Effector memory CD8-positive, alpha-beta T cell (primary cell): Measurements from ENCODE around the gene DNAJC21.

ENCODE experiments used
- ATAC-seq: fragments of 150-1000 bp; cut with Tn5 transposase; replicated peaks from 2 replicates; pipeline ENCODE4 v1.10.0; 2021; ENCODE audit warnings: mild to moderate bottlenecking, moderate library complexity
- DNase-seq, 3 experiments: peaks; one replicate each; pipeline ENCODE4 v3.0.0; 2021
- H3K27ac Mint-ChIP-seq, 2 donors: one replicate each; pipeline ENCODE4 v1.8.0; 2022; ENCODE audit warnings: mild to moderate bottlenecking in 2 of 2, mixed read lengths in 2 of 2, moderate library complexity in 2 of 2
- H3K27me3 Mint-ChIP-seq, 2 donors: one replicate each; pipeline ENCODE4 v1.8.0; 2022; ENCODE audit warnings: mixed read lengths in 2 of 2
- H3K36me3 Mint-ChIP-seq: one replicate; pipeline ENCODE4 v1.8.0; 2022; ENCODE audit warnings: mild to moderate bottlenecking, moderate library complexity, mixed read lengths; ENCODE audit not compliant: insufficient read depth
- H3K4me1 Mint-ChIP-seq, 2 donors: one replicate each; pipeline ENCODE4 v1.8.0; 2022; ENCODE audit warnings: low read depth in 2 of 2, mixed read lengths in 2 of 2
- H3K4me3 Mint-ChIP-seq, 2 donors: one replicate each; pipeline ENCODE4 v1.8.0; 2022; ENCODE audit warnings: mild to moderate bottlenecking in 2 of 2, mixed read lengths in 2 of 2, moderate library complexity in 2 of 2
- H3K9me3 Mint-ChIP-seq, 2 donors: one replicate each; pipeline ENCODE4 v1.8.0; 2022; ENCODE audit warnings: mixed read lengths in 2 of 2
- total RNA-seq, 9 experiments: gene quantifications; one replicate each; lab custom pipeline; 2026; lab: John Stamatoyannopoulos, UW

The DNAJC21 gene
- total RNA-seq = 86.0 to 121 (median 113) reads per million in 9 experiments

GRCh38 chr5:34929134-34929719 is at the start of gene DNAJC21:
TSS of gene DNAJC21 (plus strand) at chr5:34929559. CDS start at chr5:34929820, 261 bp downstream.
- DNase-seq (peak; percentile 96 to 98 (median 97)), ATAC-seq (peak; percentile 80)
- Mint-ChIP-seq H3K4me1 (peaks cover 24 to 34% of the 10 kb centered on the region in 2 donors), H3K4me3 (peak within 1 kb of the TSS; percentile 98 to 99), H3K27ac (peak within 1 kb of the TSS; percentile 95 to 96), H3K36me3 (peaks cover 40% of the 10 kb centered on the region), H3K9me3 (no peaks in the 10 kb centered on the region), H3K27me3 (no peaks in the 10 kb centered on the region)

- H3K27me3 Mint-ChIP-seq = peaks cover 39 to 44% of the 10 kb centered on the region in 2 donors
- H3K27ac Mint-ChIP-seq = no peak overlapping the region
- H3K36me3 Mint-ChIP-seq = no peaks in the 10 kb centered on the region
- no peak for DNase-seq
- H3K4me1 Mint-ChIP-seq = no peaks in the 10 kb centered on the region
- ATAC-seq = no peak
- H3K4me3 Mint-ChIP-seq = no peak overlapping the region
- no peaks in the 10 kb centered on the region for H3K9me3 Mint-ChIP-seq
These were observed 48.1 kb upstream of the DNAJC21 start for GRCh38 chr5:34881246-34881645.

- Mint-ChIP-seq H3K4me1 (no peaks in the 10 kb centered on the region), H3K36me3 (no peaks in the 10 kb centered on the region), H3K9me3 (no peaks in the 10 kb centered on the region), H3K27ac (no peak overlapping the region), H3K27me3 (peaks cover 44 to 52% of the 10 kb centered on the region in 2 donors), H3K4me3 (no peak overlapping the region)
- ATAC-seq (no peak), DNase-seq (no peak)
These were observed 42.8 kb upstream of the DNAJC21 start for GRCh38 chr5:34886392-34887119.

- H3K27me3 Mint-ChIP-seq = peaks cover 16 to 29% of the 10 kb centered on the region in 2 donors
- H3K36me3 Mint-ChIP-seq = no peaks in the 10 kb centered on the region
- DNase-seq (no peak), ATAC-seq (no peak)
- no peak overlapping the region for H3K4me3 Mint-ChIP-seq
- no peaks in the 10 kb centered on the region for H3K9me3 Mint-ChIP-seq
- H3K27ac Mint-ChIP-seq = no peak overlapping the region
- H3K4me1 Mint-ChIP-seq = no peaks in the 10 kb centered on the region
These were observed 40.0 kb upstream of the DNAJC21 start for GRCh38 chr5:34889394-34889793.

- no peak for ATAC-seq
- Mint-ChIP-seq H3K4me3 (no peak overlapping the region), H3K9me3 (no peaks in the 10 kb centered on the region)
These were observed 37.4 kb upstream of the DNAJC21 start for GRCh38 chr5:34891981-34892380.

GRCh38 chr5:34892414-34892813 is 36.9 kb upstream of the DNAJC21 start:
- Mint-ChIP-seq H3K9me3 (no peaks in the 10 kb centered on the region), H3K27ac (peak overlapping the region in 1 of 2 donors; percentile 47), H3K4me3 (no peak overlapping the region), H3K27me3 (peaks cover 2 to 3% of the 10 kb centered on the region in 2 donors), H3K36me3 (no peaks in the 10 kb centered on the region), H3K4me1 (no peaks in the 10 kb centered on the region)
- ATAC-seq (no peak), DNase-seq (no peak)

More at GRCh38 chr5:34891981-34892380, 37.4 kb upstream of the DNAJC21 start:
- Mint-ChIP-seq H3K4me1 (no peaks in the 10 kb centered on the region), H3K27ac (peak overlapping the region in 1 of 2 donors; percentile 47), H3K27me3 (peaks cover 6 to 8% of the 10 kb centered on the region in 2 donors), H3K36me3 (no peaks in the 10 kb centered on the region)
- DNase-seq = no peak

- H3K9me3 Mint-ChIP-seq = no peaks in the 10 kb centered on the region
- no peaks in the 10 kb centered on the region for H3K4me1 Mint-ChIP-seq
- H3K27me3 Mint-ChIP-seq = no peaks in the 10 kb centered on the region
- no peak overlapping the region for H3K27ac Mint-ChIP-seq
- H3K36me3 Mint-ChIP-seq = no peaks in the 10 kb centered on the region
- DNase-seq = no peak
- ATAC-seq = no peak
- H3K4me3 Mint-ChIP-seq = no peak overlapping the region
These were observed 34.6 kb upstream of the DNAJC21 start for GRCh38 chr5:34894716-34895115.

- Mint-ChIP-seq H3K9me3 (no peaks in the 10 kb centered on the region), H3K36me3 (no peaks in the 10 kb centered on the region), H3K27me3 (no peaks in the 10 kb centered on the region), H3K4me3 (no peak overlapping the region), H3K27ac (peak overlapping the region in 1 of 2 donors; percentile 25), H3K4me1 (no peaks in the 10 kb centered on the region)
- no peak for ATAC-seq
- DNase-seq = no peak
These were observed 33.5 kb upstream of the DNAJC21 start for GRCh38 chr5:34895641-34896419.

- no peak overlapping the region for H3K27ac Mint-ChIP-seq
- no peak overlapping the region for H3K4me3 Mint-ChIP-seq
- no peaks in the 10 kb centered on the region for H3K9me3 Mint-ChIP-seq
- no peak for ATAC-seq
- no peaks in the 10 kb centered on the region for H3K27me3 Mint-ChIP-seq
- peaks cover 4% of the 10 kb centered on the region for H3K36me3 Mint-ChIP-seq
- DNase-seq = no peak
- H3K4me1 Mint-ChIP-seq = no peaks in the 10 kb centered on the region
These were observed 31.7 kb upstream of the DNAJC21 start for GRCh38 chr5:34897646-34898045.

GRCh38 chr5:34898258-34898895 is 31.0 kb upstream of the DNAJC21 start:
- H3K9me3 Mint-ChIP-seq = no peaks in the 10 kb centered on the region
- DNase-seq = peak; percentile 37 to 40 (median 39)
- no peaks in the 10 kb centered on the region for H3K27me3 Mint-ChIP-seq
- H3K27ac Mint-ChIP-seq = no peak overlapping the region
- H3K4me1 Mint-ChIP-seq = no peaks in the 10 kb centered on the region
- ATAC-seq = peak; percentile 69
- H3K36me3 Mint-ChIP-seq = peaks cover 4% of the 10 kb centered on the region
- no peak overlapping the region for H3K4me3 Mint-ChIP-seq

- H3K27ac Mint-ChIP-seq = no peak overlapping the region
- H3K27me3 Mint-ChIP-seq = no peaks in the 10 kb centered on the region
- ATAC-seq = no peak
- no peak overlapping the region for H3K4me3 Mint-ChIP-seq
- H3K9me3 Mint-ChIP-seq = no peaks in the 10 kb centered on the region
- H3K4me1 Mint-ChIP-seq = no peaks in the 10 kb centered on the region
- H3K36me3 Mint-ChIP-seq = peaks cover 4% of the 10 kb centered on the region
- DNase-seq = no peak
These were observed 30.3 kb upstream of the DNAJC21 start for GRCh38 chr5:34899066-34899465.

- DNase-seq = no peak
- H3K27me3 Mint-ChIP-seq = no peaks in the 10 kb centered on the region
- no peaks in the 10 kb centered on the region for H3K9me3 Mint-ChIP-seq
- no peak overlapping the region for H3K27ac Mint-ChIP-seq
- H3K4me3 Mint-ChIP-seq = no peak overlapping the region
- ATAC-seq = no peak
- H3K4me1 Mint-ChIP-seq = no peaks in the 10 kb centered on the region
- peaks cover 4% of the 10 kb centered on the region for H3K36me3 Mint-ChIP-seq
These were observed 28.7 kb upstream of the DNAJC21 start for GRCh38 chr5:34900652-34901051.

GRCh38 chr5:34903260-34903659 is 26.1 kb upstream of the DNAJC21 start:
- DNase-seq = no peak
- H3K4me1 Mint-ChIP-seq = no peaks in the 10 kb centered on the region
- ATAC-seq = no peak
- H3K4me3 Mint-ChIP-seq = no peak overlapping the region
- no peak overlapping the region for H3K27ac Mint-ChIP-seq
- H3K36me3 Mint-ChIP-seq = peaks cover 16% of the 10 kb centered on the region
- H3K27me3 Mint-ChIP-seq = no peaks in the 10 kb centered on the region
- H3K9me3 Mint-ChIP-seq = no peaks in the 10 kb centered on the region
